Ishikawa (cell line): ENCODE measurements around the gene DOCK1.

ENCODE experiments used
- CEBPB ChIP-seq: IDR thresholded peaks from 2 replicates; pipeline ENCODE4 v1.6.1; 2012
- CREB1 ChIP-seq: IDR thresholded peaks from 2 replicates; pipeline ENCODE4 v1.6.1; 2012; ENCODE audit warnings: low read depth
- EGR1 ChIP-seq: IDR thresholded peaks from 2 replicates; pipeline ENCODE4 v1.6.1; 2012
- EP300 ChIP-seq: IDR thresholded peaks from 2 replicates; pipeline ENCODE4 v1.6.1; 2012; ENCODE audit warnings: borderline replicate concordance
- FOXM1 ChIP-seq: IDR thresholded peaks from 2 replicates; pipeline ENCODE4 v1.6.1; 2012; ENCODE audit warnings: low read depth, borderline replicate concordance
- MAX ChIP-seq: IDR thresholded peaks from 2 replicates; pipeline ENCODE4 v1.6.1; 2012
- NFIC ChIP-seq: IDR thresholded peaks from 2 replicates; pipeline ENCODE4 v1.6.1; 2012
- RAD21 ChIP-seq: IDR thresholded peaks from 2 replicates; pipeline ENCODE4 v1.6.1; 2012; ENCODE audit warnings: low read depth
- REST ChIP-seq: IDR thresholded peaks from 2 replicates; pipeline ENCODE4 v1.6.1; 2012; ENCODE audit warnings: low read depth, mild to moderate bottlenecking
- TAF1 ChIP-seq: IDR thresholded peaks from 2 replicates; pipeline ENCODE4 v1.6.1; 2012; ENCODE audit warnings: low read depth, mild to moderate bottlenecking
- TEAD4 ChIP-seq: IDR thresholded peaks from 2 replicates; pipeline ENCODE4 v1.6.1; 2012
- USF1 ChIP-seq: IDR thresholded peaks from 2 replicates; pipeline ENCODE4 v1.6.1; 2012
- YY1 ChIP-seq: IDR thresholded peaks from 2 replicates; pipeline ENCODE4 v1.6.1; 2012; ENCODE audit warnings: low read depth

GRCh38 chr10:127034790-127035189 lies 129.6 kb downstream of the DOCK1 start:
- TF ChIP-seq NFIC: no peak
- TF ChIP-seq EGR1: no peak
- TF ChIP-seq CREB1: no peak
- TF ChIP-seq EP300: no peak
- TF ChIP-seq MAX: no peak
- no peak for TF ChIP-seq RAD21
- TF ChIP-seq TEAD4: no peak
- no peak for TF ChIP-seq YY1
- TF ChIP-seq REST: no peak
- no peak for TF ChIP-seq USF1
- TF ChIP-seq CEBPB: no peak
- TF ChIP-seq TAF1: no peak
- no peak for TF ChIP-seq FOXM1
